T-helper 2 cell treated with Interferon-gamma antibody and Interleukin-4, amounts not matched to agents 5 μg/mL and 100 μg/mL, for 36 hours (primary cell): ENCODE results near the gene CD72.
A peak's percentile ranks its signal among the peaks of the same experiment; 100 is the strongest.
"Not testable (repeated sequence)": the region's sequence is repeated elsewhere in the genome, so short reads cannot be mapped to it uniquely, and the experiment has no call there.

Experiments
- DNase-seq: peaks from one replicate; pipeline ENCODE4 v3.0.0; 2021; ENCODE audit warnings: low spot score
- H3K27ac Mint-ChIP-seq: one replicate; pipeline ENCODE4 v1.8.0; 2021; ENCODE audit warnings: mild to moderate bottlenecking, mixed read lengths
- H3K27me3 Mint-ChIP-seq: one replicate; pipeline ENCODE4 v1.8.0; 2021; ENCODE audit warnings: low read depth, mixed read lengths
- H3K36me3 Mint-ChIP-seq: one replicate; pipeline ENCODE4 v1.8.0; 2021; ENCODE audit warnings: low read depth, mixed read lengths
- H3K4me1 Mint-ChIP-seq: one replicate; pipeline ENCODE4 v1.8.0; 2021; ENCODE audit warnings: low read depth, mixed read lengths
- H3K4me3 Mint-ChIP-seq: one replicate; pipeline ENCODE4 v1.8.0; 2022; ENCODE audit warnings: mild to moderate bottlenecking, moderate library complexity, mixed read lengths
- H3K9me3 Mint-ChIP-seq: one replicate; pipeline ENCODE4 v1.8.0; 2021; ENCODE audit warnings: mixed read lengths

CD72 gene

GRCh38 chr9:35617548-35617947 lies 665 bp downstream of the CD72 start:
- Mint-ChIP-seq H3K27ac (peak overlapping the region; percentile 86), H3K4me1 (peaks cover 38% of the 10 kb centered on the region), H3K9me3 (no peaks in the 10 kb centered on the region), H3K4me3 (peak overlapping the region; percentile 81), H3K36me3 (no peaks in the 10 kb centered on the region), H3K27me3 (no peaks in the 10 kb centered on the region)
- DNase-seq, result no peak

GRCh38 chr9:35616681-35617459 lies 1.3 kb downstream of the CD72 start:
- peak; percentile 73 for DNase-seq
- Mint-ChIP-seq H3K9me3 (no peaks in the 10 kb centered on the region), H3K4me1 (peaks cover 37% of the 10 kb centered on the region), H3K4me3 (peak overlapping the region; percentile 81), H3K27ac (peak overlapping the region; percentile 86), H3K27me3 (no peaks in the 10 kb centered on the region), H3K36me3 (no peaks in the 10 kb centered on the region)

- DNase-seq, result no peak
- peaks cover 5% of the 10 kb centered on the region for H3K36me3 Mint-ChIP-seq
- no peaks in the 10 kb centered on the region for H3K27me3 Mint-ChIP-seq
- peaks cover 38% of the 10 kb centered on the region for H3K4me1 Mint-ChIP-seq
- H3K4me3 Mint-ChIP-seq, result peak overlapping the region; percentile 81
- peak overlapping the region; percentile 86 for H3K27ac Mint-ChIP-seq
- no peaks in the 10 kb centered on the region for H3K9me3 Mint-ChIP-seq
Measured at GRCh38 chr9:35615981-35616680, 2.1 kb downstream of the CD72 start.

GRCh38 chr9:35612843-35613242 lies 5.4 kb downstream of the CD72 start:
- peaks cover 18% of the 10 kb centered on the region for H3K4me1 Mint-ChIP-seq
- H3K9me3 Mint-ChIP-seq, result no peaks in the 10 kb centered on the region
- peaks cover 13% of the 10 kb centered on the region for H3K36me3 Mint-ChIP-seq
- no peaks in the 10 kb centered on the region for H3K27me3 Mint-ChIP-seq
- no peak for DNase-seq
- no peak overlapping the region for H3K27ac Mint-ChIP-seq
- H3K4me3 Mint-ChIP-seq, result no peak overlapping the region

GRCh38 chr9:35612066-35612465 lies 6.1 kb downstream of the CD72 start:
- not testable (repeated sequence) for H3K9me3 Mint-ChIP-seq, H3K4me3 Mint-ChIP-seq, DNase-seq, H3K27ac Mint-ChIP-seq, H3K27me3 Mint-ChIP-seq
- H3K4me1 Mint-ChIP-seq, result peaks cover 13% of the 10 kb centered on the region
- H3K36me3 Mint-ChIP-seq, result peaks cover 18% of the 10 kb centered on the region

GRCh38 chr9:35611230-35611797 lies 6.9 kb downstream of the CD72 start:
- Mint-ChIP-seq H3K27ac (no peak overlapping the region), H3K4me1 (peaks cover 13% of the 10 kb centered on the region), H3K36me3 (peaks cover 22% of the 10 kb centered on the region), H3K9me3 (no peaks in the 10 kb centered on the region), H3K27me3 (no peaks in the 10 kb centered on the region), H3K4me3 (no peak overlapping the region)
- peak; percentile 38 for DNase-seq

GRCh38 chr9:35609820-35610163 lies 8.4 kb downstream of the CD72 start:
- peaks cover 22% of the 10 kb centered on the region for H3K36me3 Mint-ChIP-seq
- H3K9me3 Mint-ChIP-seq, result no peaks in the 10 kb centered on the region
- H3K27me3 Mint-ChIP-seq, result no peaks in the 10 kb centered on the region
- H3K27ac Mint-ChIP-seq, result no peak overlapping the region
- no peak overlapping the region for H3K4me3 Mint-ChIP-seq
- DNase-seq, result no peak
- H3K4me1 Mint-ChIP-seq, result peaks cover 15% of the 10 kb centered on the region

- H3K36me3 Mint-ChIP-seq, result peaks cover 22% of the 10 kb centered on the region
- H3K27me3 Mint-ChIP-seq, result no peaks in the 10 kb centered on the region
- H3K9me3 Mint-ChIP-seq, result no peaks in the 10 kb centered on the region
- H3K4me3 Mint-ChIP-seq, result no peak overlapping the region
- H3K4me1 Mint-ChIP-seq, result peaks cover 19% of the 10 kb centered on the region
- no peak for DNase-seq
- no peak overlapping the region for H3K27ac Mint-ChIP-seq
Measured at GRCh38 chr9:35609001-35609819, 9.0 kb downstream of the CD72 start.

GRCh38 chr9:35608221-35608620 lies 10.0 kb downstream of the CD72 start:
- Mint-ChIP-seq H3K4me1 (peaks cover 27% of the 10 kb centered on the region), H3K27me3 (no peaks in the 10 kb centered on the region), H3K9me3 (no peaks in the 10 kb centered on the region), H3K36me3 (peaks cover 22% of the 10 kb centered on the region), H3K27ac (no peak overlapping the region), H3K4me3 (no peak overlapping the region)
- no peak for DNase-seq

GRCh38 chr9:35606726-35607125 lies 11.5 kb downstream of the CD72 start:
- Mint-ChIP-seq H3K9me3 (no peaks in the 10 kb centered on the region), H3K4me3 (peak overlapping the region; percentile 24), H3K27me3 (no peaks in the 10 kb centered on the region), H3K36me3 (peaks cover 22% of the 10 kb centered on the region), H3K4me1 (peaks cover 32% of the 10 kb centered on the region), H3K27ac (no peak overlapping the region)
- no peak for DNase-seq

GRCh38 chr9:35606138-35606504 lies 12.1 kb downstream of the CD72 start:
- H3K27me3 Mint-ChIP-seq, result no peaks in the 10 kb centered on the region
- no peaks in the 10 kb centered on the region for H3K9me3 Mint-ChIP-seq
- H3K36me3 Mint-ChIP-seq, result peaks cover 17% of the 10 kb centered on the region
- H3K4me1 Mint-ChIP-seq, result peaks cover 28% of the 10 kb centered on the region
- H3K4me3 Mint-ChIP-seq, result peak overlapping the region; percentile 81
- no peak for DNase-seq
- no peak overlapping the region for H3K27ac Mint-ChIP-seq

GRCh38 chr9:35605351-35606137 lies 12.7 kb downstream of the CD72 start:
- peak overlapping the region; percentile 81 for H3K4me3 Mint-ChIP-seq
- peak; percentile 32 for DNase-seq
- peaks cover 28% of the 10 kb centered on the region for H3K4me1 Mint-ChIP-seq

More at GRCh38 chr9:35605351-35606137, 12.7 kb downstream of the CD72 start:
- H3K9me3 Mint-ChIP-seq, result no peaks in the 10 kb centered on the region
- peaks cover 17% of the 10 kb centered on the region for H3K36me3 Mint-ChIP-seq
- H3K27ac Mint-ChIP-seq, result peak overlapping the region; percentile 9
- H3K27me3 Mint-ChIP-seq, result no peaks in the 10 kb centered on the region
